H1 (cell line): ENCODE results near the gene ATP10D.

ENCODE experiments used
- ASH2L ChIP-seq: fragments of 200-600, 300-600 bp; sonication (generic); IDR thresholded peaks from one replicate; pipeline ENCODE4 v1.7.1; 2017; ENCODE audit warnings: low read length
- CTCF ChIP-seq, 3 experiments: IDR thresholded peaks; 1 replicate in 2 of 3; 2 replicates in 1 of 3; pipeline versions ENCODE4 v1.5.1 to v1.6.1; 2011; ENCODE audit warnings: low read length in 3 of 3, mild to moderate bottlenecking in 3 of 3, inconsistent platforms in 2 of 3, low read depth in 1 of 3, moderate library complexity in 1 of 3; ENCODE audit not compliant: insufficient read depth in 1 of 3; ENCODE audit errors: control extremely low read depth in 1 of 3
- USF2 ChIP-seq: IDR thresholded peaks from 2 replicates; pipeline ENCODE4 v1.6.1; 2011; ENCODE audit warnings: low read length, improper control_type of control experiment

GRCh38 chr4:47465004-47465403 is 20.1 kb upstream of the ATP10D start:
- TF ChIP-seq USF2, result no peak
- no peak for TF ChIP-seq ASH2L
- TF ChIP-seq CTCF (IDR thresholded peaks at IDR 0.05; ENCODE audit: control extremely low read depth in 1 of 3, insufficient read depth in 1 of 3, low read depth in 1 of 3, low read length in 3 of 3), result no peak
